ENCODE results near the gene PPP1CC.
"Not testable (repeated sequence)": the region's sequence is repeated elsewhere in the genome, so short reads cannot be mapped to it uniquely, and the experiment has no call there.

PPP1CC gene

DNA sequence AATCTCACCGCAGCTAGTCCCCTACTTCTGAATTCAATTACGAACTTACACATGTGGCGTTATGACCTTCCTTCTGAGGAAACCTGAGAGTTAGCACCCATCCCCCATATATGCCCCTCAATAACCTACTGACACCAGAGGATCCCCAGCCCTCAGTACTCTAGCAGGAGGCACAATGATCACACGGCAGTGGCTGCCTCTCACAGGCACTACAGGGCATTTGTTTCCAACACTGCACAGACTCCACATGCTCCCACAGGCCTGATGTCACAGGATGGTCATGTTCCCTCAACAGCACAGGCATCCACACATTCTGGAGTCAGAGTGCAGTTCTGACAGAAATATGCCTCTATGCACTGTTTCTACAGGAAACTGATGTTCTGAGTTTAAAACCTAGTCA is 17.4 kb downstream of the PPP1CC start:
- no peak for DNase-seq (ENCODE audit: low spot score)

DNA sequence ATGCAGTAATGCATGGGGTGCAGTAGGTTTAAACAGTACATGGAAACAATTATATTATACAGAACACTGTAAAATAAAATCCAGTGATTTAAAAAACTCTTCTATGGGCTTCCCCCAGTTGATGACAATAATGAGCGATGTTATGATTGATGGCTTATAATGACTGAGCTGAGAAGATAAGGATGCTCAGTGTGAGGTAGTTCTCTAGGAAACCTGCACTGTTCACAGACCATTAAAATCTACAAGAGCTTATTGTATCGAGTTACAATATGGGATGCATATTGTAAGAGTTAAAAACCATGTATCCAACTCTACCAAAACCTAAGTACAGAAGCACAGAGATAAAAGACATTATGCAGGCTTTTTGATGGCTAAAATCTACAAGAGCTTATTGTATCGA is 19.8 kb downstream of the PPP1CC start:
- not testable (repeated sequence) for DNase-seq (ENCODE audit: low spot score)

DNA sequence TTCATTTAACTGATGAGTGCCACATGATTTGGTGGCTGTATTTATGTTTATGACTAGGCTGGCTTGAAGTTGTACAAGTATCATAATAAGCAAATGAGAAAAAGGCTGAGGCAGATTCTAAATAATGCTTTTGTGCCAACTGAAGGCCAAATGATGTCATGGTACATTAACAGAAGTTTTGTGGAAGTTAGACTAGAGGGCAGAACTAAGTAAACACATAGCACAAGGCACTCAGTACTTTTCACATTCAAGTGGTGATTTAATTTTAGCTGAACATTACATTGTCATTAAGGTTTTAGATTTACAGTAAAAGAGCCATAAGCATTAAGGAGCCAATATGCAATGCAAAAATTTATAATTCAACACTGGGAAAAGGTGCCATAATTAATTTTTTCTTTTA is 21.1 kb downstream of the PPP1CC start:
- DNase-seq (ENCODE audit: low spot score): no peak

DNA sequence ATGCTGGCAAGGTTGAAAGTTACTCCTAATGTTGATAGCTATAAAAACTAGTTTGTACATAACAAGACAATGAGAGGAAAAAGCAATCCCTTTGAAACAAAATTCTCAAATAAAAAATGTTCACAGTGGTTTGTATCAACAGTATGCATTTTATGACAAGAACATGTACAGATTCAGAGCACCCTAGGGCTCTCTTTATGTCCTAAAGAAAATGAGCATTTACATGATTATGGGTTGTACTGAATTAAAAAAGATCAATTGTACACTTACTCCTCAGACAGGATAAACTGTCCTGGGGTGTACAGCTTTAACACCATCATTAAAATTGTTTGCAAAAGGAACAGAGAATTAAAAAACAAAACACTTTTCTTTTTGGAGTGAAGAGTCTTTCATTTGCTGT is 22.2 kb downstream of the PPP1CC start:
- DNase-seq (ENCODE audit: low spot score): no peak

DNA sequence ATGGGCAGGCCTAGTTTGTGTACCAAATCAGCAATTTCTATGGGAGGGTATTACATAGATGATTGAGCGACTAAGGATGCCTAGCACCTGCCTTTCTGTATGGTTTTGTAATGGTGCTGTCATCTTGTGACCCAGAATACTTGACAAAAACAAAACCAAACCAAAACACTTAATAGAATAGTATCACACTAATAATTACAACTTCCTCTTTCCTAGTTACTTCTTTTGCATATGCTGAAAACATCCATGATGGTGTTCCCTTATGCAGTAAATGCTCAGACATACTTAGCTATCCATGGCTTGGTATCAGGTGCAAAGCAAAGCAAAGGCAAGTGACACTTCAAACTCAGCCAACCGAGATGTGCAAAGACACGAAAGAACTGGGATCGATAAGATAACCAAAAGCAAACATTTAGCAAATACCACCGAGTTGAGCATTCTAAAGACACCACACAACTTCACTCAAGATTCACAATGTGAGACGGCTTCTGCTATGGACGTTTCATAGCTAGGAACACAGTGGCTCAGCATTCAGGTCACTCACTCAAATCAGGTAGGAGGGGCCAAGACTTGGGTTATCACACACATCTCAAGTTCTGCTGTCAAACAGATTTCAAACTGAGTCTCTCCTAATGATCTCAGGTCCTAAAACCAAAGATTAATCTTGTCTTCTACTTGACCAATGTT is 24.3 kb downstream of the PPP1CC start:
- DNase-seq (ENCODE audit: low spot score): no peak

DNA sequence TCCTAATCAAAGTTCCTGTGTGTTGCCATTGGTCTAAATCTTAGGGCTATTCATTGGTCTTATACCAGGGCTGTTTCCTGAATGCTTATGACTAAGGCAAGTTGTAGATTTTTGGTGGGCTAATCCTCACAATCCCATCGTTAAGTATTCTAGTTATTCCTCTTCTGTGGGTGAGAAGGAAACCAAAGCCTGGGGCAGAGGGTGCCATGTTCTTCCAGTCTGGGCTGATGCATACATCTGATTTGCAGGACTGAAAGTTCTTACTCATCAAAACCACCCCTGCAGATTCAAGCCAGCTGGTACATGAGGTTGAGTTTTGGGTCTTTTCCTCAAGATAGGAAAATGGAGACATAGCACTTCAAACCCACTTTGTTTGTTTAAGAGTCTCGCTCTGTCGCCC is 25.7 kb downstream of the PPP1CC start:
- no peak for DNase-seq (ENCODE audit: low spot score)

DNA sequence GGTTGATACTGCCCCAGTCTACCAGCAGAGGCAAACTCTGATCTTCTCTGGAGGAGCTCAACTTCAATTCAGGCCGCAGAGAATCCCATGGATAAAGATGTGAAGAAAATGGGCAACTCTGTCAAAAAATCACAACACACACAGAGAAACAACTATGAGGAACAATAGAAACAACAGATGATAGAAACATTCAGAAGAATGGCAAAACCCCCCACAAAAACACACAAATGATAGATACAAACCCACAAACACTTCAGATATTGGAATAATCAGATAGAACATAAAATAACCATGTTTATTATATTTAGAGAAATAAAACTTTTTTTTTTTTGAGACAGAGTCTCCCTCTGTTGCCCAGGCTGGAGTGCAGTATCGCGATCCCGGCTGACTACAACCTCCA is 33.8 kb downstream of the PPP1CC start:
- DNase-seq (ENCODE audit: low spot score): no peak

DNA sequence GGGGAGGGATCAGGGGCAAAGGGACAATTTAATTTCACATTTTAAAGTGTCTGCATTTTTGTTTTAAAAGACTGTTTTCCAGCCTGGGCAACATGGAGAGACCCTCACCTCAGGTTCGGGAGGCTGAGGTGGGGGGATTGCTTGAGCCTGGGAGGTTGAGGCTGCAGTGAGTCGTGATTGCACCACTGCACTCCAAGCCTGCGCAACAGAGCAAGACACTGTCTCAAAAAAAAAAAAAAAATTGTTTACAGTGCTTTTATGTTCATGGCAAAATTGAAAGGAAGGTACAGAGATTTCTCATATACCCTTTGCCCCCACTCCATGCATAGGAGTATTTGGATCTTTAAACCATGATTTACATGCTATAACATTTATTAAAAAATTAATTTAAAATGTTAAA is 37.4 kb downstream of the PPP1CC start:
- DNase-seq (ENCODE audit: low spot score): no peak

DNA sequence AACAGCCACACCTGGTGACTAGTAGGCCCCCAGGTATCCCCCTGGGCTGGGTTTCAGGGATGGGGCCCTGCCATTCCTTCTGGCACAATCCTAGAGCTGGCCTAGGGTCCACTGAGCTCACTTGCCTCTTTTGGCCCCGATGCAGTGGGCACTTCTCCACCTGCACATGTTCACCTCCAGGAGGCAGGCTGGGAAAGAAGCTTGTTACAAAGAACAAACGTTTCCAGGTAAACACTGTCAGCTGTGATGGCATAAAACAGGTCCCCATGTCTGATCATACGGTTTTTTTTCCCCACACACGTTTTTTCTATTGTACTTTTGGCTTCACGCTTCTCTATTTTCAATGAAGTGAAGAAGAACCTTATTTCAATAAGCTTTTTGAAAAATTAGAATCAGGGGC is 37.9 kb downstream of the PPP1CC start:
- no peak for DNase-seq (ENCODE audit: low spot score)

DNA sequence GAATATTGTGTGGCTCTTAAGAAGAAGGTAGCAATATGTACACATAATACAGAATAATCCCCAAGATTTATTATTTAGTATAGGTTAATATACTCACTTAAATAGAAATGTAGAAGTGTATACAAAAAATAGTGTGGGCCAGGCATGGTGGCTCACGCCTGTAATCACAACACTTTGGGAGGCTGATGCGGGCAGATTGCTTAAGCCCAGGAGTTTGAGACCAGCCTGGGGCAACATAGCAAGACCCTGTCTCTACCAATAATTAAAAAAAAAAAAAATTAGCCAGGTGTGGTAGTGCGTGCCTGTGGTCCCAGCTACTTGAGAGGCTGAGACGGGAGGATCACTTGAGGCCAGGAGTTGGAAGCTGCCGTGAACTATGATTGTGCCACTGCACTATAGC is 38.5 kb downstream of the PPP1CC start:
- DNase-seq (ENCODE audit: low spot score): no peak

DNA sequence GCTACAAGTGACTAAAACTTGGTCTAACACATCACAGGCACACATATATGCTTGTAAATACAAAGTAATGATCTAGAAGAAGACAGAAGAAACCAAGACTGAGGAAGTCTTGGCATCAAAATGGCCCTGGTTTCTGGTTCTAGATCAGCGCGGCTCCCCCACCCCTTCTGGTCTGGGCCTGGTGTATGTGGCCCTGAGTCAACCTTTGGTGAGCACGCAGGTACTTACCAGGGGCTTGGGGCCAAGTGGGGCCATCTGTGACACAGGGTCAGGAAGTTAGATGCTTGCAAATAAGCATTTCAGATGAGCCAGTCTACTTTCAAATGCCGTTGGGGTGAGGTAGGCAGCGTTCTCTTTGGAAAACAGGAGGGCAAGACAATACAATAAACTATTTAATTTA is 40.6 kb downstream of the PPP1CC start:
- no peak for DNase-seq (ENCODE audit: low spot score)

DNA sequence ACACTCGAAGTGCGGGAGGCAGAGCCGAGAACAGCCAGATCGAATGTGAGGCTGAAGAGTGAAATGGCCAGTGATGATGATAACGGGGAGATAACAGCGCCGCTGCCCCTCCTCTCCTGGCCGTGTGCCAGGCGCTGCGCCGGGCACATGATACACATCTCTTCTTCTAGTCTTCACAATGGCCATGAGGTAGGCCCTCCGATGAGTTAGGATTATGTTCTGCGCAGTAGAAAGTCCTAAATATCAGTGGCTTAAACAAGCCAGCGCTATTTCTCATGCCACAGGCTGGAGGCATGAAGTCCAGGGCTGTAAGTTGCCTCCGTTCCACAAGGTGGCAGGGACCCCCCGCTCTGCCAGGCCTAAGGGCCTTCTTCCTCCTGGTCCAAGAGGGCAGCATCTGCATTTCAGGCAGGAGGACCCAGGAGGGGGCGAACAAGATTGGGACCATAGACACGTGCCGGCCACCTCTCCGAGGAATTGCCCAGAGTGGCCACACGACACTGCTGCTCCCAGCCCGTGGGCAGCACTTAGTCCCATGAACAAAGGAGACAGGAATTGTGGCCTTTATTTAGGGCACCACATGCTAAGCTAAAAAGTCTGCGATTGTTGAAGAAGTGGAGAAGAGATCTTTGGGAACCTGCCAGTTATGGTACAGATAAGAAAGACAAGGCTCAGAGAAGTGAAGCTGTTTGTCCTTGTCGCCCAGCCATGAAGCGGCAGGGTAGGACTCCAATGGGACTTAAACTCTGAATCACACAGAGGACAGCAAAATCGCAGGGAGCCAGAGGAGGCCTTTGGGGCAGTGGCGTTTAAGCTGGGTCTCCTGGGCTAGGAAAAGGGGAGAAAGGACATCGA is 42.9 kb downstream of the PPP1CC start:
- no peak for DNase-seq (ENCODE audit: low spot score)

DNA sequence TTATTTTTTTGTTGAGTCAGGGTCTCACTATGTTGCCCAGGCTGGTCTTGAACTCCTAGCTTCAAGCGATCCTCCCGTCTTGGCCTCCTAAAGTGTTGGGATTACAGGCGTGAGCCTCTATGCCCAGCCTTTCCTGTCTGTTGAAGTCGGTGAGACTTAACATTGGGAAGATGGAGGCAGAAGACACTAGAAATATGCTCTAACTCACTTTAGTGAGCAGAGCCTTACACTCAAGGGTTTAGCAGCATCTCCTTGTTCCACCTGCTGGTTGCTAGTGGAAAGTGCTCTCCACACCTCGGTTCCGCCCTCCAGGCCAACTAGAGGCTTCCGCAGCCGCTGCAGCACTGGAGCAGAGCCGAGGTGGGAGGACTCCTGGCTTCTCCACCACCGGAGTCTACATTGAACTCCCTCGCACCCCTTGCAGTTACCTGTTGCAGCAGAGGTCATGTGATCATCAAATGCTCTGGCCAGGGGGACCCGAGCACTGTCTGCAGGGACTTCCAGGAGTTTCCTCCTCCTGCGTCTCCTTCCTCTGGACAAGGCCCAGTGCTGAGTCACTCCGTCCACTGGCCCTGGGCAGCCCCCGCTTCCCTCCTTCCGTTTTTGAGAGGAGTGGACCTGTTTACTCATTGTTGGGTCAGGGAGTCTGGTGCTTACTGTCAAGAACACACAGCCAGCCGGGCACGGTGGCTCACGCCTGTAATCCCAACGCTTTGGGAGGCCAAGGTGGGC is 44.4 kb downstream of the PPP1CC start:
- peak; percentile 82 for DNase-seq (ENCODE audit: low spot score)

DNA sequence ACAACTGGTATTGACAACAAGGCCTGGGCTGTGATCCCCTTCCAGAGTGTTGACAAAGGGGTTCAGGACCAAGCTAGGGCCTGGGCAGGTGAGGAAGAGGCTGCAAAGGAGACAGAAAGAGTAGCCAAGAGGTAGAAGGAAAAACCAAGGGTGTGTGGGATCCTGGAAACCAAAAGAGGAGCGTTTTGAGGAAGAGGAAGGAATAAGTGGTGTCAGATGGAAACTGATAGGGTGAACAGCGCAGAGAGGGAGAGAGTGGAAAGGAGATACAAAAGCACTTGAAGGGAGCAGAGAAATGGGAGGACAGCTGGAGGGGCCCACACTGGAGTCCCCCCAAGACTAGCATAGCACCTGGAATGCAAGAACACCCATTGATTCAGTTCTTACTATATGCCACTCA is 45.5 kb downstream of the PPP1CC start:
- DNase-seq (ENCODE audit: low spot score): no peak

DNA sequence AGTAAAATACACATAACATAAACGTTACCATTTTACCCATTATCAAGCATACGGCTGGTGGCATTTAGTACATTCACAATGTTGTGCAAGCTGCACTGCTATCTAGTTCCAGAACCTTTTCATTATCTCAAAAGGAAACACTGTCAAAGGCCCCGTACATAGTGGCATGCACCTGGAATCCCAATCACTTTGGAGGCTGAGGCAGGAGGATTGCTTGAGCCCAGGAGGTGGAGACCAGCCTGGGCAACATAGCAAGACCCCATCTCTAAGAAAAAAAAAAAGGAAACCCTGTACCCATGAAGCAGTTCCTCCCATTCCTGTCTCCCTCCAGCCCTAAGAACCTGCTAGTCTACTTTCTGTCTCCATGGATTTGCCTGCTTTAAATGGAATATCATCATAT is 46.4 kb downstream of the PPP1CC start:
- DNase-seq (ENCODE audit: low spot score): no peak

DNA sequence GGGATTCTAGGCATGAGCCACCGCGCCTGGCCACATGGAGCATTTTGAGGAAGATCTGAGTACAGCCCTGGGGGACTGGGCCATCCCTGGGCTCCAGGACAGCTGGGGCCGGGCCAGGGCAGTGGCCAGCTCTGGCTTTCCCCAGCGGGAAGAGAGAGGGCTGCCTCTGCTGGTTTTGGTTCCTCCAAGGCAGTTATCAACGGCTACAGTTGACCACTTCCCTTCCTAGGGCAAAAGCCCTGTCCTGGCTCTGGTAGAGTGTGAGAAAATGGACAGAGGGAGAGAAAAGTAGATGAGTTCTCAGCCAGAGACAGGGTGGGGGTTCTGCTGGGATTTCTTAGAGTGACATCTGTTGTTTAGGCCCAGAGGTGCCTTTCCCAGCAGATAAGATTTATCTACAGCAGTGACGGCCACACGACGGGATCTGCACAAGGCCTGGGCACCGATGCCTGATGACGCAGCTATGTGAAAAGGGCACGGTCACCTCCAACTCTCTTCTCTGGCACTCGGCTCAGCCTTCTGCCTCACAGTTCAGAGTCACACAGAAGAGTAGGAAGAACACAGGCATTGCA is 48.3 kb downstream of the PPP1CC start:
- no peak for DNase-seq (ENCODE audit: low spot score)

DNA sequence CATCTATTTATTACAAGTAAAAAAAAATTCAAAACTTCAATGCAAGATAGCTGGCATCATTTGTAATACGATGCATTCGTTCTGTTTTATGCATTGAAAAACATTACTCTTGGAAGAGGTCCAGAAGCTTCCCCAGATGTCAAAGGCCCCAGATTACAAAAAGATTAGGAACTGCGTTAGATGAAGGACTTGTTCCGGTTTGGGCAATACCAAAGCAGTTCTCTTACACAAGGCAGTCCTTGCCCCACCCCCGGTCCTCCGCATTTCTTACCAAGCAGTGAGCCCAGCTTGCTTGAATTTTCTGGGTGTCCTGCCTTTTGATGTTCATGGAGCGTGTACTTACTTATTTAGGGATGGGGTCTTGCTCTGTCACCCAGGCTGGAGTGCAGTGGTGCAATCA is 49.0 kb downstream of the PPP1CC start:
- no peak for DNase-seq (ENCODE audit: low spot score)

DNA sequence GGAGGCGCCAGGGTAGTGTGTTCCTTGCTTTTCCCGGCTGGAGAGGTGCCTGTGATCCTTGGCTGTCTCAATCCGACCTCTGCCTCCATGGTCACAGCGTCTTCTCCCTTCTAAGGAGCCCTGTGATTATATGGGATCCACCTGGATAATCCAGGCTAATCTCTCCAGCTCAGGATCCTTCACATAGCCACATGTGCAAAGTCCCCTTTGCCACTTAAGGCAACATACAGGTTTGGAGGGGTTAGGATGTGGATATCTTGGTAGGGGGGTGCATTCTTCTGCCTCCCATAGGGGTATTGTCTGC is 52.6 kb downstream of the PPP1CC start:
- DNase-seq (ENCODE audit: low spot score): no peak

DNA sequence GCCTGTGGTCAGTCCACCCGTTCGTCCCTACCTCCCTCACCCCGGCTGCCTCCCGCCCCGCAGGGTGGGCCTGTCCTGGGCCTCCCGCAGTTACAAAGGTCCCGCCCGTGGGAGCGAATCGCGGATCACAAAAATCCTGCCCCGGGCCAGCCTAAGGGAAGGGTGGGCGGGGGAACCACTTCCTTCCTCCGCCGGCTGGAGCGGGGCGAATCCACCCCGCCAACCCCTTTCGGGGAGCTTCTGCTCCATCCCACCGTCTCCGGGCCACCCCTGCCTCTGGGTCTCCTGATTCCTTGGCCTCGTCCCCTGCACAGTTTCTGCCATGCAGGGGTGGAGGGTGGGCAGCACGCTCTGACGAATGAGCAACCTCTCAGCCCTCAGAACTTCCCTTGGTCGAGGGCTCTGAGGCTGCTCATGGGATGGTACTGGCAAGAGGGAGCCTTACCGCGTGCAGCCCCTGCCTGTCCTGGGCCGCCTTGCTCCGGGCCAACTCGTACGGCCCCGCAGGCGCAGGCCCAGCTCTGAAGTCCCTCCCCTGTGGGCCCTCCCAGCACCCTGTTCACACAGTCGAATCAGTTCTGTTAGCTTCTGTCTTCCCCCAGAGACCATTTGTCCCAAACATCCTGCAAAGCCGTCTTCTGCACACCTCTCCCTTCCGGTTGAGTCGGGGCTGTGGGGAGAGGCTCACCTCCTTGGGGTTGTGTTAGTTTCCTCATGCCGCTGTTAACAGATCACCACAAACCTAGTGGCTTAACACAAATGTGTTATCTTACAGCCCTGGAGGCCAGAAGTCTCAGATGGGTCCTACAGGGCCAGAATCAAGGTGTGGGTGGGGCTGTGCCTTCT is 53.2 kb downstream of the PPP1CC start:
- no peak for DNase-seq (ENCODE audit: low spot score)

DNA sequence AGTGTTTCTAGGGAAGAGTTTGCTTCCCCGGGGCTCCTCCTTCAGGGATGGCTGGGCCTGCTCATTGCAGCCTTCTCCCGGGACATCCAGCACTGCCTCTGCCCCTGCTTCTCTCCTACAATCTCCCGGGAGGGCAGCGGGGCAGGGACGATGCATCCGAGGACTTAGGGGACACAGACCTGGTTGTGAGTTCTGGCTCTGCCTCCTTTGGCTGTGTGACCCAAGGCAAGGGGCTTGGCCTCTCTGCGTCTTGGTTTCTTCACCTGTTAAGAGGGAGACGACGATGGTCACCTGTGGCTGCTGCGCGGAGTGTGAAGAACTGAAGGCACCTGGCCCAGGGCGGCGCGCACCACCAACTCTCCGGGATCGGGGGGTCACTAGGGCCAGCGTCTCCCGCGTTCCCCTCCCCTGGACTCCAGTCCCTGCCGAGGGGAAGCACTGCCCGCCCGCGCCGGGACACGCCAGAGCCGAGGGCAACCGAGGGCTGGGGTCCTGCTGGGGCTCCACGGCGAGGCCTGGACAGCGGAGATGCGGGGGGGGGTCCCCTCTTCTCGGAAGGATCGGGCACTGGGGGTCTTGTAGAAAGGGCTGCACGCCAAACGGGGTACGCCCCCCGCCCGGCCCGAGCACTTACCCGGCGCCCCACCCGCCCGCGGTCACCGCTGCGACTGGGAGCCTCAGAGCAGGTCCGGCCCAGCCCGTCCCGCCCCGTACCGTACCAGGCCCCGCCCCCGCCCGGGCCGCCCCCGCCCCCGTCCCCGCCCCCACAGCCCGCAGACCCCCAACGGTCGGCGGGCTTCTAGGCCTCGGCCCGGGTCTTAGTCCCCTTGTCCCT is 54.0 kb downstream of the PPP1CC start, which contains the start of gene HVCN1:
TSS of gene HVCN1 (minus strand) at position 670 of the 835 bp plus-strand sequence. CDS start 5,870 bp downstream, outside the sequence.
- no peak for DNase-seq (ENCODE audit: low spot score)

Data from RKO (cell line).